ENCODE results near the gene PPEF2.
A peak's percentile ranks its signal among the peaks of the same experiment; 100 is the strongest.
"Not testable (repeated sequence)": the region's sequence is repeated elsewhere in the genome, so short reads cannot be mapped to it uniquely, and the experiment has no call there.

PPEF2 gene

DNA sequence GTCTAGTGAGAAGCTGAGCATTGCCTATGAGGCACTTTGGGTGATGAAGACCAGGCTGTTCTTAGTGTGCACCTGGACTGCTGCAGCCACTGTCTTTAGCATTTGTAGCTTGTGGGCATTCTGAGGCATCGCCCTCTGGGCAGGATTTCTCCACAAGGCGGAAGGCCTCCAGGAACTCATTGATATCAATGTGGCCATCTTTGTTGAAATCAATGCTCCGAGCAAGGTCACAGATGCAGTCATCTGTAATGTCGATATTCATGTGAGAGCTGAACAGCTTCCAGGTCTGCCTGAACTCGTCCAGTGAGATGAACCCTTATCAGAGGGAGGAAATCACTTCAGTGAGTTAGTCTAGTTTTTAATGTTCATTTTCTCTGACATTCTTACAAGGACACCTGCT lies 41.6 kb downstream of the PPEF2 start:
- TF ChIP-seq, protein P1, sequence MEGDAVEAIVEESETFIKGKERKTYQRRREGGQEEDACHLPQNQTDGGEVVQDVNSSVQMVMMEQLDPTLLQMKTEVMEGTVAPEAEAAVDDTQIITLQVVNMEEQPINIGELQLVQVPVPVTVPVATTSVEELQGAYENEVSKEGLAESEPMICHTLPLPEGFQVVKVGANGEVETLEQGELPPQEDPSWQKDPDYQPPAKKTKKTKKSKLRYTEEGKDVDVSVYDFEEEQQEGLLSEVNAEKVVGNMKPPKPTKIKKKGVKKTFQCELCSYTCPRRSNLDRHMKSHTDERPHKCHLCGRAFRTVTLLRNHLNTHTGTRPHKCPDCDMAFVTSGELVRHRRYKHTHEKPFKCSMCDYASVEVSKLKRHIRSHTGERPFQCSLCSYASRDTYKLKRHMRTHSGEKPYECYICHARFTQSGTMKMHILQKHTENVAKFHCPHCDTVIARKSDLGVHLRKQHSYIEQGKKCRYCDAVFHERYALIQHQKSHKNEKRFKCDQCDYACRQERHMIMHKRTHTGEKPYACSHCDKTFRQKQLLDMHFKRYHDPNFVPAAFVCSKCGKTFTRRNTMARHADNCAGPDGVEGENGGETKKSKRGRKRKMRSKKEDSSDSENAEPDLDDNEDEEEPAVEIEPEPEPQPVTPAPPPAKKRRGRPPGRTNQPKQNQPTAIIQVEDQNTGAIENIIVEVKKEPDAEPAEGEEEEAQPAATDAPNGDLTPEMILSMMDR (IDR thresholded peaks at IDR 0.05; ENCODE audit: control extremely low read depth, extremely low read depth, low read depth, missing control alignments): no peak
- ChIA-PET POLR2A (no interaction called here), CTCF (no interaction called here)
- DNase-seq (ENCODE audit: extremely low spot score): no peak

DNA sequence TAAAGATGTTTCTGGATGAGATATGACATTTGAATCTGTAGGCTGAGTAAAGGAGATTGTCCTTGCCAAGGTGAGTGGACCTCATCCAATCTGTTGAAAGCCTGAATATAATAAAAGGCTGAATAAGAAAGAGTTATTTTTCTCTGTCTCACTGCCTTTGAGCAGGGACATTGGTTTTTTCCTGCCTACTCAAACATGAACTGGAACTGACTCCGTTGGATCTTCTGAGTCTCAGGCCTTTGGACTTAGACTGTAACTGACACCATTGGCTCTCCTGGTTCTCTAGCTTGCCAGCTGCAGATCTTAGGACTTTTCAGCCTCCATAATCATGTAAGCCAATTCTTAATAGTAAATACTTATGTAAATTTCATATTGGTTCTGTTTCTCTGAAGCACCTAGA lies 43.5 kb downstream of the PPEF2 start:
- no peak for DNase-seq (ENCODE audit: extremely low spot score)
- ChIA-PET CTCF (interaction anchor here (1.4 kb wide), 1 partner anchor 11 kb away, joined by 3 read pairs; no protein-coding TSS in a partner anchor), POLR2A (no interaction called here)
- TF ChIP-seq, protein P1 (IDR thresholded peaks at IDR 0.05; ENCODE audit: control extremely low read depth, extremely low read depth, low read depth, missing control alignments): no peak

DNA sequence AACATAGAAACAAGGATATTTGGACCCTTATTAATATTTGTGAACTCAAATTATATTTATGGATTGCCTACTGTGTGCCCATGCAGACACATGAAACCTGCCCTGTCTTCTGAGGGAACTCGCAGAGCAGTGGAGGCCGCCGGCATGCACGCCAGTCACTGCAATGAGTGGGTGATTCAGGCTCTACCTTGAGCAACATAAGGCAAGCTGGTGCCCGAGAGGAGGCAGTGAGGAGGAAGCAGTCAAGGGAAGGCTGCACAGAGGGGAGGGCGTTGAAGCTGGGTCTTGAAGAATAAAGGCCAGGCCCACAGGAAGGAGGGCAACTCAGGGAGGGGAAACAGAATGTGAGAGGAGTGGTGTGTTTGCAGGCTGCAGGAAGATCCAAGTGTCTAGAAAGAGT lies 52.8 kb downstream of the PPEF2 start:
- DNase-seq (ENCODE audit: extremely low spot score): no peak
- CTCF ChIA-PET: no interaction called here
- TF ChIP-seq, protein P1 (IDR thresholded peaks at IDR 0.05; ENCODE audit: control extremely low read depth, extremely low read depth, low read depth, missing control alignments): no peak
- POLR2A ChIA-PET: no interaction called here

DNA sequence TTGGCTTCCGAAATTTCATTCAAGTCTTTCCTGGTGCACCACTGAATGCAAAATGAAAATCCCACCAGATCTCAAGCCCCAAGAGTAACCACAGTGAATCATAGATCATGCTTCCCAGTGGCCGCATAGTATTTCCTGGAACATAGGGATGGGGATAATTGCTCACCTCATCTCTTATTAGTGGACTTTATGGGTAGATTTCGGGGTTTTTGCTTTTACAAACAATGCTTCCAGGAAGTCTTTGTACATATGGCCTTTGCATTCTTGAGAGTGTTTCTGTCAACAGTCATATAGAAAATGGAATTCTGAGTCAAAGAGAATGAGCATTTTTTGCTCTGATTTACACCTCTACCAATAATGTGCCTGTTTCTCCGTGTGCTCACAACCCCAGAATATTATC lies 53.4 kb downstream of the PPEF2 start:
- TF ChIP-seq, protein P1 (IDR thresholded peaks at IDR 0.05; ENCODE audit: control extremely low read depth, extremely low read depth, low read depth, missing control alignments): no peak
- ChIA-PET CTCF (interaction anchor here (0.8 to 1.7 kb wide), 9 partner anchors 9 to 1471 kb away, joined by 3 to 11 read pairs (median 4); partner anchors contain the start of gene USO1), POLR2A (no interaction called here)
- no peak for DNase-seq (ENCODE audit: extremely low spot score)

DNA sequence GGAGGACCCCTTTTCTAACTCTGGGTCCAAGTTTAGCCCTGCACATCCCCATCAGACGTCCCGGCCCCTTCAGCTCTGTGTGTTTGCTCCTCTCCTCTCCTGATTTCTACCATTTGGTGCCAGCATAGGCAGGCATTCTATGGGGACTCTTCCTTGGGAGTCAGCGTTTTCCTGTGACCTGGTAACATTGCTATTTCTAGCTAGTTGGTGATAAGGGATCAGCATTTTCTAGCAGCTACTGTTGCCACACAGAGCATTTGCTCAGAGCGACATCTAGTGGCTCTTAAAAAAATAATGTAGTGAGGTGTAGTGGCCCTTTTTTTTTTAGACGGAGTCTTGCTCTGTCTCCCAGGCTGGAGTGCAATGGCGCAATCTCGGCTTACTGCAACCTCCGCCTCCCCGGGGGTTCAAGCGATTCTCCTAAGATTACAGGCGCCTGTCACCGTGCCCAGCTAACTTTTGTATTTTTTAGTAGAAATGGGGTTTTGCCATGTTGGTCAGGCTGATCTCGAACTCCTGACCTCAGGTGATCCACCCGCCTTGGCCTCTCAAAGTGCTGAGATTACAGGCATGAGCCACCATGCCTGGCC lies 54.0 kb downstream of the PPEF2 start:
- POLR2A ChIA-PET: not testable (repeated sequence)
- TF ChIP-seq, protein P1 (IDR thresholded peaks at IDR 0.05; ENCODE audit: control extremely low read depth, extremely low read depth, low read depth, missing control alignments): peak; percentile 61
- CTCF ChIA-PET: interaction anchor here (0.6 to 1.7 kb wide), 33 partner anchors 9 to 1470 kb away, joined by 3 to 12 read pairs (median 4); partner anchors contain the start of gene USO1
- DNase-seq (ENCODE audit: extremely low spot score): peak; percentile 67

DNA sequence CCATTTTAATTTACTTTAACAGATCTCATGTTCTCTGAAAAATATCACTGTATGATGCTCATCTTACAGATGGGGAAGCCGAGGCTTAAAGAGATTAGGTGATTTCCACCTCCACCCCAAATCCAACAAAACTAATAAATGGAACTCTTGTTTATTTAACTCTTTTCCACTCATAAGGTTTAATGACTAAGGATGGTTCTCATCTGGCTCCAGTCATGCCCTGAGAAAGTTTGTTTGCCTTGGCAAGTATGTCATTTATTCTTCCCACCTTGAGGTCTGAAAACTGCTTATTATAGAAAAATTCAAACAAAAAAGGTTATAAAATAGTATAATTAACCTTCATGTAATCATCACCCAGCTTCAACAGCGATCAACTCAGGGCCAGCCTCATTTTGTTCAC lies 56.3 kb downstream of the PPEF2 start:
- ChIA-PET POLR2A (no interaction called here), CTCF (no interaction called here)
- TF ChIP-seq, protein P1 (IDR thresholded peaks at IDR 0.05; ENCODE audit: control extremely low read depth, extremely low read depth, low read depth, missing control alignments): no peak
- no peak for DNase-seq (ENCODE audit: extremely low spot score)

Measured in GM10248 (cell line).